GM21360 (cell line): ENCODE measurements around the gene DNAJC22.
"Not testable (repeated sequence)": the region's sequence is repeated elsewhere in the genome, so short reads cannot be mapped to it uniquely, and the experiment has no call there.

Experiments
- ATAC-seq: cut with Tn5 transposase; IDR thresholded peaks from one replicate; pipeline ENCODE4 v1.9.1; 2021; ENCODE audit warnings: mild to moderate bottlenecking, moderate library complexity; ENCODE audit not compliant: unreplicated experiment

The DNAJC22 gene

DNA sequence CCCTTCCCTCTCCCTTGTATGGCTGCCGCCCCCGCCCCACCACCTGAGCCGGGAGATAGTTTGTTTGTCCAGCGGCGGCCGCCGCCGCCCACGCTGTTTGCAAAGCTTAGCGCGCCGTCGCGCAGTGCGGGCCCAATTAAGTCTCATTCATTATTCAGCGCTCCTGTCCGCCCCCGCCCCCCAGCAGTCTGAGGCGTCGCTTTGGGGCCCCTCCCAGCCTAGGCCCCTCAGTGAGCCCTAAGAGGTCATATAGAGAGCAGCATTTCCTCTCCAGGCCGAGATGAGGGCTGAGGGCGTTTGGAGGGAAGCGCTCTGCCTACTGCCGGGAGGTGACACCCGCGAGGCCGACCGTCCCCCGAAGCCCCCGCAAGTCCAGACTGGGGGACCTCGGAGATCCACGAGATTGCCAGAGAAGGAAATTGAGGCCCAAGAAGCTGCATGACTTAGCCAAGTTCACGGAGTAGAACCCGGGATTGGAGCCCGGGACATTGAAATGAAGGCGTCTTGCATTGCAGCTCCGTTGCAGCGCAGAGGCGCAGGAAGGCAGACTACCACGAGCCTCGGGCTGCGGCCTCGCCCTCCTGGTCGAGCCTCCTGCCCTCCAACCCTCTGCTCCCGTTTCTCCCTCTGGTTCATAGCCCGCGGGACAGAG is at the start of gene DNAJC22:
Gene DNAJC22, plus strand, starts transcription at position 230 of the 652 bp plus-strand sequence. CDS start 1,985 bp downstream, outside the sequence.
- no peak for ATAC-seq

DNA sequence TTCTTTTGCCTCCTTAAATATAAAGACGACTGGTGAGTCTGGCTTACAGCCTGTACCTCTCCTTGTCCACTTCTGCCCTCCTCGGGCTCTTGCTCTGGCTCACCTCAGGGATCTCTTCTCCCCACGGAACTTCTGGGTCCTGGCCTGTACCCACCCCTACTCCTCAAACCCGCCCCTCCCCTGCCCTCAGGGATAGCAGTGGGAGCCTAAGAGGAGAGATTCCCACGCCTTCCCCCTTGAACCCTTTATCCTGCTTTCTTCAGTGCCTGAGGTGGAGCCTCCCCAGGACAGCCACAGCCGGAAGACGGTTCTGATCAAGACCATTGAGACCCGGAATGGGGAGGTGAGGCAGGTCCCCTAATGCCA is 49.0 kb upstream of the DNAJC22 start:
- ATAC-seq: no peak

GRCh38 chr12:49298160-49298559 is 48.5 kb upstream of the DNAJC22 start:
- ATAC-seq: no peak

DNA sequence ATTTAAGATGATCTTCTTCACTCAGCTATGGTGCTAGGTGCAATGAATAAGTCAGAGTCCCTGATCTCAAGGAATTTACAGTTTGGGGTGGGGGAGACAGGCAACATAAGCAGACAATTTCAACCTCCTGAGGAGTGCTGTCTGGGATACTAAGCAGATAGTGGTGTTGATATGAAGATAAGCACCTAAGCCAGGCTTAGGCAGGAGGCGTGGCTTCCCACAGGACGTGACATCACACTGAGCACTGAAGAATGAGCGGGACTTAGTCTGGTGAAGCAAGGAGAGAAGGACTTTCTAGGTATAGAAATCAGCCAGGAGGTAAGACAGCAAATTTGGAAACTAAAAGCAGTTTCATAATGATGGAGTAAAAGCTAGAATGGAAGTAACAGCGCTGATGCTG is 44.9 kb upstream of the DNAJC22 start:
- no peak for ATAC-seq

DNA sequence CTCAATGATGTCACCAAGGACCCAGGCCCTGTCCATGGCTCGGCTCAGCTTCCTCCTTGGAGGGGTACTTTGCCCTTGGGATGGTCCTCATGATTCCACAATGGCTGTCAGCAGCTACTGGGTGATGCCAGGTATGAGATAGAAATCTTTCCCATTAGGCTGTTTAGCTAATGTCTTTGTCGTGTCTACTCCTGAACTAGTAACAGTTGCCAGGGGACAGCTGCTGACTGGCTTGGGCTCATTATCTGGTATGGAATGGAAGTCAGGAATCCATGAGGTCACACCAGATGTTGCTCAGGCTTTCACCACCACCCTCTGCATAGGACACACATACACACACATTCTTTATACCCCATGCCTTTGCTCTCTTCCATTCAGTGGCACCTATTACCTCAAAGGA is 42.5 kb upstream of the DNAJC22 start:
- no peak for ATAC-seq

- no peak for ATAC-seq
These were observed 40.8 kb upstream of the DNAJC22 start for GRCh38 chr12:49305762-49306510.

DNA sequence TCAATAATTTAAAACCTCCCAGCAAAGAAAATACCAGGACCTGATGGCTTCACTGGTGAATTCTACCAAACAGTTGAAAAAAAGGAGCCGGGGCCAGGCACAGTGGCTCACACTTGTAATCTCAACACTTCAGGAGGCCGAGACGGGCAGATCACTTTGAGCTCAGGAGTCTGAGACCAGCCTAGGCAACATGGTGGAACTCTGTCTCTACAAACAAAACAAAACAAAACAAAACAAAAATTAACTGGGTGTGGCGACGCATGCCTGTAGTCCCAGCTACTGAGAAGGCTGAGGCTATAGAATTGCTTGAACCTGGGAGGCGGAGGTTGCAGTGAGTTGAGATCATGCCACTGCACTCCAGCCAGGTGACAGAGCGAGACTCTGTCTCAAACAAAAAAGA is 37.3 kb upstream of the DNAJC22 start:
- no peak for ATAC-seq

DNA sequence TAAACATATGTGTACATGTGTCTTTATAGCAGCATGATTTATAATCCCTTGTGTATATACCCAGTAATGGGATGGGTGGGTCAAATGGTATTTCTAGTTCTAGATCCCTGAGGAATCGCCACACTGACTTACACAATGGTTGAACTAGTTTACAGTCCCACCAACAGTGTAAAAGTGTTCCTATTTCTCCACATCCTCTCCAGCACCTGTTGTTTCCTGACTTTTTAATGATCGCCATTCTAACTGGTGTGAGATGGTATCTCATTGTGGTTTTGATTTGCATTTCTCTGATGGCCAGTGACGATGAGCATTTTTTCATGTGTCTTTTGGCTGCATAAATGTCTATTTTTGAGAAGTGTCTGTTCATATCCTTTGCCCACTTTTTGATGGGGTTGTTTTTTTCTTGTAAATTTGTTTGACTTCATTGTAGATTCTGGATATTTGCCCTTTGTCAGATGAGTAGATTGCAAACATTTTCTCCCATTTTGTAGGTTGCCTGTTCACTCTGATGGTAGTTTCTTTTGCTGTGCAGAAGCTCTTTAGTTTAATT is 36.2 kb upstream of the DNAJC22 start:
- not testable (repeated sequence) for ATAC-seq

GRCh38 chr12:49314811-49315210 is 31.9 kb upstream of the DNAJC22 start:
- no peak for ATAC-seq

DNA sequence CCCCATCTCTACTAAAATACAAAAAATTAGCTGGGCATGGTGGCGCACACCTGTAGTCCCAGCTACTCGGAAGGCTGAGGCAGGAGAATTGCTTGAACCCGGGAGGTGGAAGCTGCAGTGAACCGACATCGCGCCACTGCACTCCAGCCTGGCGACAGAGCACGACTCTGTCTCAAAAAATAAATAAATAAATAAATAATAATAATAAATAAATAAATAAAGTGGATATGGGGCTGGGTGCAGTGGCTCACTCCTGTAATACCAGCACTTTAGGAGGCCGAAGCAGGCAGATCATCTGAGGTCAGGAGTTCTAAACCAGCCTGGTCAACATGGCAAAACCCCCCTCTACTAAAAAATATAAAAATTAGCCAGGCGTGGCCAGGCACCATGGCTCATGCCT is 29.6 kb upstream of the DNAJC22 start:
- ATAC-seq: not testable (repeated sequence)

DNA sequence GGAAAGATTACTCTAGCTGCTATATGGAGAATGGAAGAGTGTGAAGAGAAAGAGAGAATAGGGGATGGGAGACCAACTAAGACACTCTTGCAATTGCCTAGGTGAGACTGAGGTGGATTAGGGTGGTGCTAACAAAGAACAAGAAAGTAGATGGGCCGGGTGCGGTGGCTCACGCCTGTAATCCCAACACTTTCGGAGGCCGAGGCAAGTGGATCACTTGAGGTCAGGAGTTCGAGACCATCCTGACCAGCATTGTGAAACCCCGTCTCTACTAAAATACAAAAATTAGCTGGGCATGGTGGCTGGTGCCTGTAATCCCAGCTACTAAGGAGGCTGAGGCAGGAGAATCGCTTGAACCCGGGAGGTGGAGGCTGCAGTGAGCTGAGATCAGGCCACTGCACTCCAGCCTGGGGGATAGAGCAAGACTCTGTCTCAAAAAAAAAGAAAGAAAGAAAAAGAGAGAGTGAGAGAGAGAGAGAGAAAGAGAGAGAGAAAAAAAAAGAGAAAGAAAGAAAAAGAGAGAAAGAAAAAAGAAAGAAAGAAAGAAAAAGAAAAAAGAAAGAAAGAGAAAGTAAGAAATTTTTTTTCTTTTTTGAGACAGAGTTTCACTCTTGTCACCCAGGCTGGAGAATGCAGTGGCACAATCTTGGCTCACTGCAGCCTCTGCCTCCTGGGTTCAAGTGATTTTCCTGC is 26.1 kb upstream of the DNAJC22 start:
- not testable (repeated sequence) for ATAC-seq

DNA sequence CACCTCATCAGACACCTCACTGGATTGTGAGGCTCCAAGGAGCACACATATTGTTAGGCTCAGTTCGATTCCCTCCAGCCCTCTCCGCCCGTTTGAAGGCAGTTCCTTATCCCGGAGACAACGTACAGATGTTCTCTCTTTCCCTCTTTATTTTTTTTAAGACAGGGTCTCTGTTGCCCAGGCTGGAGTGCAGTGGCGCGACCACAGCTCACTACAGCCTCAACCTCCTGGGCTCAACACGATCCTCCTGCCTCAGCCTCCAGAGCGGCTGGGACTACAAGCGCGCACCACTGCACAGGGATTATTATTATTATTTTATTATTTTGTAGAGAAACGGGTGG is 24.4 kb upstream of the DNAJC22 start:
- ATAC-seq: no peak

GRCh38 chr12:49322708-49323523 is 23.8 kb upstream of the DNAJC22 start, which contains the start of gene TROAP:
Gene TROAP, plus strand, starts transcription at chr12:49323255. Its CDS starts 354 bp downstream, at chr12:49323609.
- ATAC-seq: peak; percentile 93

GRCh38 chr12:49323524-49324097 is 23.1 kb upstream of the DNAJC22 start:
- no peak for ATAC-seq

DNA sequence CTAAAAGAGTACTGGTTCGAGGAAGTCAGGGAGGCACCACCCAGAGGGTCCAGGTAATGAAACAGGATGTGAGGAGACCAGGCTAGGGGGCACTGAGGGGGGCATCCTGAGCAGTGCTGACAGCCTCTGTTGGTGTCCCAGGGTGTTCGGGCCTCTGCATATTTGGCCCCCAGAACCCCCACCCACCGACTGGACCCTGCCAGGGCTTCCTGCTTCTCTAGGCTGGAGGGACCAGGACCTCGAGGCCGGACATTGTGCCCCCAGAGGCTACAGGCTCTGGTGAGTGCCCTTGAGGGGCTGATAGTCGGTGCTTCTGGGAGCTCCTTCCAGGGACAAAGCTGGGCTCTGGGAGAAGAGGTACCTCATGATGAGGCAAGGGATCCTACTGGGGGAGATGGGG is 21.1 kb upstream of the DNAJC22 start:
- ATAC-seq: no peak

DNA sequence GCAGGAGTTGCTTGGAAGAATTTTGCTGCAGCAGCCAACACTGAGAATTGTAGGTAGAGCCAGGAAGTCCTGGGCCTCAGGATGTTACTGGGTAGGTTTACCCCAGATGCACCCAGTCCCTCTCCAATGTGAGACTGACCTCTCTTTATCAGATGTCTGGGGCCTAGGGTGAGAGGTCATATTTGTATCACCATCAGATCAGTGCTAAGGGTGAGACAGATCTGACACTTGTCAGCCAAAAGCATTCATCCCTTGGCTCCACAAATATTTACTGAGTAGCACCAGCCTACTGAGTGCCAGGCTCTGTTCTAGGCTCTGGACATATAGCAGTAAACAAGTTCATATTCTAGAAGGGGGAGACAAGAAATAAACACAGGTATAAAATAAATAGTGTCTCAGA is 19.3 kb upstream of the DNAJC22 start:
- ATAC-seq: no peak

DNA sequence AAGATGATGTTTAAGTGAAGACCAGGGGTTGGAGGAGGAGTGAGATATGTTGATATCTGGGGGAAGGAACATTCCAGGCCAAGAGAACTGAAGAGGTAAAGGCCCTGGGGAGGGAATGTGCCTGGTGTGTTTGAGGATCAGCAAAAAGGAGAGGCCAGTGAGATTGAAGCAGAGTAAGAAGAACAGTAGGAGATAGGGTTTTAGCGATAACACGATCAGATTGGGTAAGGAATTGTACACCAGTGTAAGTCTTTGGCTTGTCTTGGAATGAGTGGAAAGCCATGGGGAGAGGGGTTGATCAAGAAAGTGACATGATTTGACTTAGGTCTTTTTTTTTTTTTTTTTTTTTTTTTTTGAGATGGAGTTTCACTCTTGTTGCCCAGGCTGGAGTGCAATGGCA is 18.8 kb upstream of the DNAJC22 start:
- ATAC-seq: no peak

DNA sequence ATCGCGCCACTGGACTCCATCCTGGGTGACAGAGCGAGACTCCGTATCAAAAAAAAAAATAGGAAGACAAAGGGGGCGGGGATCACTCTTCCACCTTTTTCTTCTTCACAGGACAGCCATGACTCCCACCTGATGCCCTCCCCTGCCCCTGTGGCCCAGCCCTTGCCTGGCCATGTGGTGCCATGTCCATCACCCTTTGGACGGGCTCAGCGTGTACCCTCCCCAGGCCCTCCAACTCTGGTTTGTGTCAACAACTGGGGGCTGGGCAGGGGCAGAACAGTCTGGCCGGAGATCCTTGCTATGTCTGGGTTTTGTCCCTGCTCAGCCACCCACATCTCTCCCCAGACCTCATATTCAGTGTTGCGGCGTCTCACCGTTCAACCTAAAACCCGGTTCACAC is 17.9 kb upstream of the DNAJC22 start:
- no peak for ATAC-seq

DNA sequence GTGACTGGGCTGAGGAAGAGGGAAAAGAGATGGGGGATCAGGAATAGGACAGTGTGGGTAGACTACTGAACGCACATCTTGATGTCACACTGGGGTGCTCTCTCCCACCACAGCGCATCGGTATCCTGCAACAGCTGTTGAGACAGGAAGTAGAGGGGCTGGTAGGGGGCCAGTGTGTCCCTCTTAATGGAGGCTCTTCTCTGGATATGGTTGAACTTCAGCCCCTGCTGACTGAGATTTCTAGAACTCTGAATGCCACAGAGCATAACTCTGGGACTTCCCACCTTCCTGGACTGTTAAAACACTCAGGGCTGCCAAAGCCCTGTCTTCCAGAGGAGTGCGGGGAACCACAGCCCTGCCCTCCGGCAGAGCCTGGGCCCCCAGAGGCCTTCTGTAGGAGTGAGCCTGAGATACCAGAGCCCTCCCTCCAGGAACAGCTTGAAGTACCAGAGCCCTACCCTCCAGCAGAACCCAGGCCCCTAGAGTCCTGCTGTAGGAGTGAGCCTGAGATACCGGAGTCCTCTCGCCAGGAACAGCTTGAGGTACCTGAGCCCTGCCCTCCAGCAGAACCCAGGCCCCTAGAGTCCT is 16.6 kb upstream of the DNAJC22 start:
- ATAC-seq: no peak
